CD4-positive, alpha-beta T cell treated with Interleukin-4 for 4 hours (primary cell): ENCODE data around the gene ENDOG.
"Not testable (repeated sequence)": the region's sequence is repeated elsewhere in the genome, so short reads cannot be mapped to it uniquely, and the experiment has no call there.

Experiments
- DNase-seq: peaks from one replicate; pipeline ENCODE4 v3.0.0-alpha.2; 2020

ENDOG gene

GRCh38 chr9:128818099-128818838 is at the start of gene ENDOG:
Gene ENDOG, plus strand, starts transcription at chr9:128818500. Its CDS starts 185 bp downstream, at chr9:128818685.
- DNase-seq: peak; percentile 96

- no peak for DNase-seq
Measured at GRCh38 chr9:128768606-128769005, 49.7 kb upstream of the ENDOG start.

- DNase-seq: no peak
Measured at GRCh38 chr9:128770286-128771030, 47.8 kb upstream of the ENDOG start.

GRCh38 chr9:128771094-128771721 is 47.1 kb upstream of the ENDOG start:
- DNase-seq: peak; percentile 0

- peak; percentile 86 for DNase-seq
Measured at GRCh38 chr9:128771745-128772519, 46.4 kb upstream of the ENDOG start, which contains the start of gene ZER1. Gene ZER1, minus strand, starts transcription at chr9:128771927. Its CDS starts 16,362 bp downstream, at chr9:128755565.

GRCh38 chr9:128773049-128773448 is 45.3 kb upstream of the ENDOG start:
- DNase-seq: no peak

GRCh38 chr9:128774804-128775203 is 43.5 kb upstream of the ENDOG start:
- DNase-seq: no peak

GRCh38 chr9:128780093-128780492 is 38.2 kb upstream of the ENDOG start:
- not testable (repeated sequence) for DNase-seq

- no peak for DNase-seq
Measured at GRCh38 chr9:128781187-128782070, 36.9 kb upstream of the ENDOG start.

- DNase-seq: no peak
Measured at GRCh38 chr9:128782669-128783068, 35.6 kb upstream of the ENDOG start.

GRCh38 chr9:128785427-128785826 is 32.9 kb upstream of the ENDOG start:
- DNase-seq: no peak

- peak; percentile 85 for DNase-seq
Measured at GRCh38 chr9:128786681-128787601, 31.4 kb upstream of the ENDOG start, which contains the start of gene TBC1D13. Gene TBC1D13, plus strand, starts transcription at chr9:128787253. Its CDS starts 101 bp downstream, at chr9:128787354.

- no peak for DNase-seq
Measured at GRCh38 chr9:128787659-128788058, 30.6 kb upstream of the ENDOG start.

GRCh38 chr9:128788445-128788844 is 29.9 kb upstream of the ENDOG start:
- DNase-seq: no peak

- DNase-seq: no peak
Measured at GRCh38 chr9:128790536-128790935, 27.8 kb upstream of the ENDOG start.

- DNase-seq: no peak
Measured at GRCh38 chr9:128792134-128792533, 26.2 kb upstream of the ENDOG start.

GRCh38 chr9:128792978-128793686 is 25.2 kb upstream of the ENDOG start:
- DNase-seq: no peak

- DNase-seq: not testable (repeated sequence)
Measured at GRCh38 chr9:128794961-128795360, 23.3 kb upstream of the ENDOG start.

GRCh38 chr9:128798896-128799295 is 19.4 kb upstream of the ENDOG start:
- no peak for DNase-seq

- no peak for DNase-seq
Measured at GRCh38 chr9:128800061-128800460, 18.2 kb upstream of the ENDOG start.
